HEK293 (cell line): ENCODE data around the gene ADD1.
"Not testable (repeated sequence)": the region's sequence is repeated elsewhere in the genome, so short reads cannot be mapped to it uniquely, and the experiment has no call there.

Experiments used
- CTCF ChIP-seq: fragments of 450-650 bp; formaldehyde crosslinking; IDR thresholded peaks from 2 replicates; pipeline ENCODE4 v1.5.1; 2016; ENCODE audit warnings: missing biosample characterization, missing genetic modification characterization
- MYNN ChIP-seq: fragments of 450-650 bp; formaldehyde crosslinking; IDR thresholded peaks from 2 replicates; pipeline ENCODE4 v1.5.1; 2016; ENCODE audit warnings: missing biosample characterization, missing genetic modification characterization, borderline replicate concordance
- SETDB1 ChIP-seq: IDR thresholded peaks from one replicate; pipeline ENCODE4 v1.6.1; 2017; ENCODE audit warnings: mild to moderate bottlenecking, low read length, moderate library complexity, mixed read lengths; ENCODE audit not compliant: insufficient read length
- ZBTB20 ChIP-seq: fragments of 450-650 bp; formaldehyde crosslinking; IDR thresholded peaks from 2 replicates; pipeline ENCODE4 v1.5.1; 2016; ENCODE audit warnings: missing biosample characterization, missing genetic modification characterization
- ZBTB21 ChIP-seq: fragments of 450-650 bp; formaldehyde crosslinking; IDR thresholded peaks from 2 replicates; pipeline ENCODE4 v1.5.1; 2017; ENCODE audit warnings: missing biosample characterization, missing genetic modification characterization
- ZNF132 ChIP-seq: fragments of 450-650 bp; formaldehyde crosslinking; IDR thresholded peaks from 2 replicates; pipeline ENCODE4 v1.5.1; 2017; ENCODE audit warnings: missing biosample characterization, missing genetic modification characterization, borderline replicate concordance
- ZNF138 ChIP-seq: fragments of 450-650 bp; formaldehyde crosslinking; IDR thresholded peaks from 2 replicates; pipeline ENCODE4 v1.5.1; 2016; ENCODE audit warnings: missing biosample characterization, missing genetic modification characterization, borderline replicate concordance
- ZNF148 ChIP-seq: fragments of 450-650 bp; formaldehyde crosslinking; IDR thresholded peaks from 2 replicates; pipeline ENCODE4 v1.5.0; 2017; ENCODE audit warnings: missing biosample characterization, missing genetic modification characterization, borderline replicate concordance
- ZNF184 ChIP-seq: fragments of 450-650 bp; IDR thresholded peaks from 2 replicates; pipeline ENCODE4 v1.5.1; 2018; ENCODE audit warnings: missing biosample characterization, mild to moderate bottlenecking, missing genetic modification characterization
- ZNF274 ChIP-seq, 2 experiments: fragments of 200-500 bp in 1 of 2; fragments of 450-650 bp in 1 of 2; sonication (Bioruptor generic) in 1 of 2; formaldehyde crosslinking in 1 of 2; IDR thresholded peaks; 2 replicates each; pipeline versions ENCODE4 v1.5.1 to v1.6.1; 2014 to 2016; ENCODE audit warnings: borderline replicate concordance in 1 of 2, inconsistent platforms in 1 of 2, low read length in 1 of 2, missing biosample characterization in 1 of 2, missing genetic modification characterization in 1 of 2
- ZNF561 ChIP-seq: fragments of 450-650 bp; IDR thresholded peaks from 2 replicates; pipeline ENCODE4 v1.5.1; 2018; ENCODE audit warnings: missing biosample characterization, missing genetic modification characterization, borderline replicate concordance
- TF ChIP-seq, protein P1 (sequence below): fragments of 450-650 bp; formaldehyde crosslinking; IDR thresholded peaks from 2 replicates; pipeline ENCODE4 v1.5.1; 2017; ENCODE audit warnings: missing biosample characterization, missing genetic modification characterization

GRCh38 chr4:2918714-2919113, 75.1 kb downstream of the ADD1 start:
- TF ChIP-seq ZNF148 (tag by site-specific recombination); ZBTB20 (tag by site-specific recombination); ZNF138 (tag by site-specific recombination); ZNF274 (IDR thresholded peaks at IDR 0.05; ENCODE audit: low read length); ZNF274 (tag by site-specific recombination; IDR thresholded peaks at IDR 0.05; ENCODE audit: borderline replicate concordance); ZBTB21 (tag by site-specific recombination); MYNN (tag by site-specific recombination); ZNF561 (tag by site-specific recombination); CTCF; ZNF184 (tag by site-specific recombination); ZNF132; SETDB1: not testable (repeated sequence)
- TF ChIP-seq, protein P1, sequence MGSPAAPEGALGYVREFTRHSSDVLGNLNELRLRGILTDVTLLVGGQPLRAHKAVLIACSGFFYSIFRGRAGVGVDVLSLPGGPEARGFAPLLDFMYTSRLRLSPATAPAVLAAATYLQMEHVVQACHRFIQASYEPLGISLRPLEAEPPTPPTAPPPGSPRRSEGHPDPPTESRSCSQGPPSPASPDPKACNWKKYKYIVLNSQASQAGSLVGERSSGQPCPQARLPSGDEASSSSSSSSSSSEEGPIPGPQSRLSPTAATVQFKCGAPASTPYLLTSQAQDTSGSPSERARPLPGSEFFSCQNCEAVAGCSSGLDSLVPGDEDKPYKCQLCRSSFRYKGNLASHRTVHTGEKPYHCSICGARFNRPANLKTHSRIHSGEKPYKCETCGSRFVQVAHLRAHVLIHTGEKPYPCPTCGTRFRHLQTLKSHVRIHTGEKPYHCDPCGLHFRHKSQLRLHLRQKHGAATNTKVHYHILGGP (tag by site-specific recombination) = not testable (repeated sequence)
